ENCODE measurements around the gene PATE3.

- TF ChIP-seq, protein P1, sequence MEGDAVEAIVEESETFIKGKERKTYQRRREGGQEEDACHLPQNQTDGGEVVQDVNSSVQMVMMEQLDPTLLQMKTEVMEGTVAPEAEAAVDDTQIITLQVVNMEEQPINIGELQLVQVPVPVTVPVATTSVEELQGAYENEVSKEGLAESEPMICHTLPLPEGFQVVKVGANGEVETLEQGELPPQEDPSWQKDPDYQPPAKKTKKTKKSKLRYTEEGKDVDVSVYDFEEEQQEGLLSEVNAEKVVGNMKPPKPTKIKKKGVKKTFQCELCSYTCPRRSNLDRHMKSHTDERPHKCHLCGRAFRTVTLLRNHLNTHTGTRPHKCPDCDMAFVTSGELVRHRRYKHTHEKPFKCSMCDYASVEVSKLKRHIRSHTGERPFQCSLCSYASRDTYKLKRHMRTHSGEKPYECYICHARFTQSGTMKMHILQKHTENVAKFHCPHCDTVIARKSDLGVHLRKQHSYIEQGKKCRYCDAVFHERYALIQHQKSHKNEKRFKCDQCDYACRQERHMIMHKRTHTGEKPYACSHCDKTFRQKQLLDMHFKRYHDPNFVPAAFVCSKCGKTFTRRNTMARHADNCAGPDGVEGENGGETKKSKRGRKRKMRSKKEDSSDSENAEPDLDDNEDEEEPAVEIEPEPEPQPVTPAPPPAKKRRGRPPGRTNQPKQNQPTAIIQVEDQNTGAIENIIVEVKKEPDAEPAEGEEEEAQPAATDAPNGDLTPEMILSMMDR (IDR thresholded peaks at IDR 0.05), result no peak
- no peak for TF ChIP-seq POLR2A (IDR thresholded peaks at IDR 0.05)
These were observed 9.7 kb downstream of the PATE3 start for GRCh38 chr11:125797641-125798040.

Data from uterus (tissue), 2 donors.